ENCODE results near the gene DHRS9.

The DHRS9 gene

GRCh38 chr2:169065864-169066517, 3.4 kb upstream of the DHRS9 start:
- no peak for DNase-seq

DNA sequence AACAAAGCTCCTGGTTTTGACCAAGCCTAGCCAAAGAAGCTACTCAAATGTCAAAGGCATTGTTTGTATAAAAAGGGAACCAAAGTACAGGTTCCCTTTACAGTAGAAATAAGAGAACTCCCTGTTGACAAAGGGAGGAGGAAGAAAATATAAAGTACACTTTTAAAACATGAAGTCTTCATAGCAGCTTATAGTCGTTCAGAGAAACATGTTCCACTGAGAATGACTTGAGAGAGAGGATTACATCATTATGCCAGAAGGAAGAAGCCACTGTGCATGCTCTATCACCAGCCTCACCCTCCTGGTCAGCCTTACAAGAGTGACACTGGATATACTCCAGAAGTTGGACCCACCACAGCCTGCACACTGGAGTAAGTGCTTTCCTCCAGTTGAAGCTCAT, 2.5 kb upstream of the DHRS9 start:
- DNase-seq = no peak

GRCh38 chr2:169069833-169070232, 470 bp downstream of the DHRS9 start:
- no peak for DNase-seq

- no peak for DNase-seq
These were observed 2.1 kb downstream of the DHRS9 start for GRCh38 chr2:169071455-169071854.

GRCh38 chr2:169072163-169072925, 3.0 kb downstream of the DHRS9 start:
- no peak for DNase-seq

- DNase-seq = no peak
These were observed 4.0 kb downstream of the DHRS9 start for GRCh38 chr2:169073211-169073962.

GRCh38 chr2:169073963-169074751, 4.8 kb downstream of the DHRS9 start:
- DNase-seq = no peak

GRCh38 chr2:169077674-169078240, 8.4 kb downstream of the DHRS9 start:
- DNase-seq = no peak

DNA sequence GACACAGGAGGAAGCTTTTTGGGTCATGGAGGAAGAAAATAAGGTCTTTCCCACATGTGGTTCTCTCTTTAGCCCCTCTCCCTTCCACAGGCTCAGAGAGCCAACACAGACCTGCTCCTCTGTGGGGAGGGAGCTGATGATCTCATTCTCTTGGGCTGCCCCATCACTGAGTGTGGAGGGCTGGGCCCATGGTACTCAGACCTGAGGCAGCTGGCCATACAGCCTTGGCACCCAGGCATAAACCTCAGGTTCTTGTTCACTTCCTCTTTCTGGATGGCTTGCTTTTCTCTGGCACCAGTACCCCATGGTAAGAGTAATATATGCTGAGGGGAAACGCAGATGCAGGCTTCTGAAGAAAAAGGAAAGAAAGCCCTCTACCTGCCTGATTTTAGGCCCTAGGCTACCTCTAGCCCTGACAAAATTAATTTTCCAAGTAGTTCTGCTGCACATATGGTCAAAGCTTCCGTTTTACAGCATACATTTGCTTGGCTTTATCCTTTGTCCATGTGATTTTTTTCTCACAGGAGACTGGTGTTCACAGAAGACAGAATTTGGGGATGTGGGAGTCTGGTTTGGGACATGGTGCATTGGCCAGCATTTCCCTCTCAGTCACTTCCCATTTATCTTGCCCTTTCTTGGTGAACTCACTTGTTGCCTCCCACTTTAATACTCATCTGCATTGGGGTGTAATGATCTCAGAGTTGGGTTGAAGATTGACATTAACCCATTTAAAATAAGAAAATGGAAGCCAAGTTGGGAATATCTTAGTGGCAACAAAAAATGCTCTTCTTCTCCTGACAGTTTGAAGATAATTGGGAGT, 11.1 kb downstream of the DHRS9 start:
- no peak for DNase-seq

DNA sequence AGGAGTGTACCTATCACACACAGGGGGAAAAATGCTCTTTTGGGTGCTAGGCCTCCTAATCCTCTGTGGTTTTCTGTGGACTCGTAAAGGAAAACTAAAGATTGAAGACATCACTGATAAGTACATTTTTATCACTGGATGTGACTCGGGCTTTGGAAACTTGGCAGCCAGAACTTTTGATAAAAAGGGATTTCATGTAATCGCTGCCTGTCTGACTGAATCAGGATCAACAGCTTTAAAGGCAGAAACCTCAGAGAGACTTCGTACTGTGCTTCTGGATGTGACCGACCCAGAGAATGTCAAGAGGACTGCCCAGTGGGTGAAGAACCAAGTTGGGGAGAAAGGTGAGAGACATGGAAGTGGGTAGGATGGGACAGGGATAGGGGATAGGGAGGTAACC, 12.2 kb downstream of the DHRS9 start:
- DNase-seq = no peak

DNA sequence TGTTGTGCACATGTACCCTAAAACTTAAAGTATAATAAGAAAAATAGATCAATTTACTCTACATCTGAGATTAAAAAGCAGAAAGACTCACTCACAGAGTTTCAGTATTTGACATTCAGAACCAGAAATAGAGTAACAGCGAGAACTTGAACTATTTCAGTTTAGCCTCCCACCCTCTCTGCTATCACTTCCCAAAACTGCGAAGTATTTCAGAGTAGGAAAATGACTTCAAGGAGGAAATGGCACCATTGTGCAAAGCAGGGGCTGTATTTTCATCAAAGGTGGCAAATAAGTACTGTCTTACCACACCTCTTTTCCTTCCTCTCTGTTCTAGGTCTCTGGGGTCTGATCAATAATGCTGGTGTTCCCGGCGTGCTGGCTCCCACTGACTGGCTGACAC, 13.6 kb downstream of the DHRS9 start:
- DNase-seq = no peak

- no peak for DNase-seq
These were observed 17.6 kb downstream of the DHRS9 start for GRCh38 chr2:169086893-169087467.

DNA sequence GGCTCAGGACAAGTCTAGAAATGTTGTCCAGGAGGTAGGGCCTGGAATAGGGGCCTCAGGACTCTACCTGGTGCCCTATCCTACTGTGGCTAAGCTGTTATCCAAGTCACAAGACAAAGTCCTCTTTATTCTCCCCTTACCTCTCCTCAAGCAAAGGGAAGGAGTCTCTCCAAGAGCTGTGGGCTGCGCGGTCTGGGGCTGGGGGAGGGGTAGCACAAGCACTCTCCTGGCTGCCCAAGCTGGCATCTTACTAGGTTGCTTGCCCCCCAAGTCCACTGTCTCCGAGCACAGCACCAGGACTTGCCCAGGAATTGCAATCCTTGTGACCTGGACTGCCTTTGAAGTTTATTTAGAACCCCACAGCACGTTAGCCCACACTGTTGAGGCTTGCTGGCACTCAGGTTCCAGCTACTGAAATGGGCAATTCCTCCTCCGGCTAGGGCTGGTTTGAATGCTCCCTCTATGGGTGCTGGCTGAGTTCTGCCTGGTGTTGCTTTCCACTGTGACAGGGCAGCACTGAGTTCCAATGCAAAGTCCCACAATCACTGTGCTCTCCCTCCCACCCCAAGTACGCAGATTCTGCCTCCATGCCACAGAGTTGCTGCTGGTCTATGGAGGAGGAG, 18.5 kb downstream of the DHRS9 start:
- DNase-seq = no peak

- DNase-seq = no peak
These were observed 19.8 kb downstream of the DHRS9 start for GRCh38 chr2:169089182-169089581.

- no peak for DNase-seq
These were observed 20.9 kb downstream of the DHRS9 start for GRCh38 chr2:169090133-169090820.

GRCh38 chr2:169091256-169091655, 21.9 kb downstream of the DHRS9 start:
- no peak for DNase-seq

GRCh38 chr2:169091761-169092519, 22.6 kb downstream of the DHRS9 start:
- DNase-seq = no peak

DNA sequence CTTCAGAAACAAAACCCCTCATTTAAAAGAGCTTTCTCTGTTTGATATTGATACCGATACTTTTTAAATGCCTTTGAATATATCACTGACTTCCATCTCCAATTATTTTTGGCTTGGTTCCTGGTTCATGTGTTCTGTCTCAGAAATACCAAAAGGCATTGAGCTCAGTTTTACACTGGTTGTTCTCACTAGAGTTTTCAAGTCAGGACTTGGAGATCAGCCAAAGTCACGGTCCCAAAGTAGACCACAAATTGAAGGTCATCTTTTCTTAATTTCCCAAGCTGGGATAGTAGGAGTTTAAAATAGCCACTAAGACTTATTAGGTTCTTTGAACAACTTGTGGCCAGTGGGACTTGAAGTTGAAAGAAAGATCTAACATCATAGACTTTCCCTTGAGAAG, 24.2 kb downstream of the DHRS9 start:
- no peak for DNase-seq

GRCh38 chr2:169094676-169095075, 25.3 kb downstream of the DHRS9 start:
- DNase-seq = no peak

All from stimulated activated CD4-positive, alpha-beta T cell treated with anti-CD3 and anti-CD28 coated beads, Interleukin-2, amount 100 ng/mL, for 48 hours (primary cell).